Left lung (tissue), 10 donors: ENCODE measurements around the gene SORBS1. TPM values are rescaled to one million over a fixed set of nuclear protein-coding genes. Genes with fewer than 3 reads are reported as not detected.

ENCODE experiments used
- ATAC-seq: fragments of 200-7000 bp; cut with Tn5 transposase; one replicate; pipeline ENCODE4 v1.9.1; 2020; ENCODE audit warnings: moderate library complexity
- DNase-seq, 4 donors: peaks; one replicate each; pipeline ENCODE4 v3.0.0-alpha.2; 2013 to 2020
- H3K27ac ChIP-seq, 2 donors: fragments of 200-600 bp; sonication (generic) in 1 of 2; one replicate each; pipeline versions ENCODE4 v1.5.0 to v1.8.0; 2020 to 2021
- H3K27me3 ChIP-seq, 2 donors: fragments of 200-600 bp; sonication (generic) in 1 of 2; one replicate each; pipeline versions ENCODE4 v1.5.0 to v1.8.0; 2020 to 2021
- H3K36me3 ChIP-seq, 2 donors: fragments of 200-600 bp; sonication (generic) in 1 of 2; one replicate each; pipeline versions ENCODE4 v1.5.0 to v1.8.0; 2020 to 2021
- H3K4me1 ChIP-seq, 2 donors: fragments of 200-600 bp; one replicate each; pipeline ENCODE4 v1.8.0; 2021
- H3K4me3 ChIP-seq, 2 donors: fragments of 200-600 bp; sonication (generic) in 1 of 2; one replicate each; pipeline versions ENCODE4 v1.5.0 to v1.8.0; 2020 to 2021; ENCODE audit warnings: mild to moderate bottlenecking in 1 of 2
- H3K9me3 ChIP-seq, 2 donors: fragments of 200-600 bp; sonication (generic) in 1 of 2; one replicate each; pipeline versions ENCODE4 v1.5.0 to v1.8.0; 2020 to 2021
- intact Hi-C, 2 donors: fragments of 100-400 bp; cut with DNase I; formaldehyde crosslinking; loops; one replicate each; pipeline versions ENCODE4 v1.11.2 to v1.14.2; 2022
- polyA plus RNA-seq, 6 donors: library from polyadenylated mRNA; unstranded; fragments of 120-200 nt; gene quantifications; one replicate each; pipeline ENCODE4 v1.2.1, GENCODE V29; 2013; ENCODE audit not compliant: insufficient read length in 6 of 6
- total RNA-seq, 2 donors: library from RNA; stranded (reverse); fragmentation: NEBNext Ultra II Directional; extraction: Animal tissue kit (Norgen Biotek cat#: 25700); gene quantifications; one replicate each; pipeline ENCODE4 v1.2.1, GENCODE V29; 2021
- TF ChIP-seq, protein P1 (sequence below), 2 donors: fragments of 200-600 bp; sonication (generic) in 1 of 2; IDR thresholded peaks; one replicate each; pipeline versions ENCODE4 v1.5.0 to v1.8.0; 2021; ENCODE audit warnings: antibody characterized with exemption in 2 of 2
- donor health status: DM: no; HTN: yes; CAD: no.
- donor health status: DM: no; HTN: no; CAD: no.

Gene SORBS1
- total and polyA plus RNA-seq, 8 donors: 23.3 to 52.7 (median 36.4) TPM

GRCh38 chr10:95336702-95337101 is 224.5 kb downstream of the SORBS1 start:
- intact Hi-C loops: no loop called here
- H3K27me3 ChIP-seq: no peaks in the 10 kb centered on the region
- peaks cover 0 to 6% of the 10 kb centered on the region in 2 donors for H3K36me3 ChIP-seq
- no peaks in the 10 kb centered on the region for H3K9me3 ChIP-seq
- H3K27ac ChIP-seq: no peak overlapping the region
- H3K4me1 ChIP-seq: peaks cover under 1 to 5% of the 10 kb centered on the region in 2 donors
- DNase-seq (no peak), ATAC-seq (no peak)
- H3K4me3 ChIP-seq: no peak overlapping the region
- TF ChIP-seq, protein P1, sequence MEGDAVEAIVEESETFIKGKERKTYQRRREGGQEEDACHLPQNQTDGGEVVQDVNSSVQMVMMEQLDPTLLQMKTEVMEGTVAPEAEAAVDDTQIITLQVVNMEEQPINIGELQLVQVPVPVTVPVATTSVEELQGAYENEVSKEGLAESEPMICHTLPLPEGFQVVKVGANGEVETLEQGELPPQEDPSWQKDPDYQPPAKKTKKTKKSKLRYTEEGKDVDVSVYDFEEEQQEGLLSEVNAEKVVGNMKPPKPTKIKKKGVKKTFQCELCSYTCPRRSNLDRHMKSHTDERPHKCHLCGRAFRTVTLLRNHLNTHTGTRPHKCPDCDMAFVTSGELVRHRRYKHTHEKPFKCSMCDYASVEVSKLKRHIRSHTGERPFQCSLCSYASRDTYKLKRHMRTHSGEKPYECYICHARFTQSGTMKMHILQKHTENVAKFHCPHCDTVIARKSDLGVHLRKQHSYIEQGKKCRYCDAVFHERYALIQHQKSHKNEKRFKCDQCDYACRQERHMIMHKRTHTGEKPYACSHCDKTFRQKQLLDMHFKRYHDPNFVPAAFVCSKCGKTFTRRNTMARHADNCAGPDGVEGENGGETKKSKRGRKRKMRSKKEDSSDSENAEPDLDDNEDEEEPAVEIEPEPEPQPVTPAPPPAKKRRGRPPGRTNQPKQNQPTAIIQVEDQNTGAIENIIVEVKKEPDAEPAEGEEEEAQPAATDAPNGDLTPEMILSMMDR (IDR thresholded peaks at IDR 0.05): no peak

GRCh38 chr10:95335933-95336699 is 225.1 kb downstream of the SORBS1 start:
- peaks cover 0 to 6% of the 10 kb centered on the region in 2 donors for H3K36me3 ChIP-seq
- H3K27ac ChIP-seq: peak overlapping the region in 1 of 2 donors; percentile 79
- H3K4me3 ChIP-seq: no peak overlapping the region
- TF ChIP-seq, protein P1 (IDR thresholded peaks at IDR 0.05): no peak
- DNase-seq (no peak), ATAC-seq (no peak)
- peaks cover 0 to 5% of the 10 kb centered on the region in 2 donors for H3K4me1 ChIP-seq
- H3K9me3 ChIP-seq: no peaks in the 10 kb centered on the region
- intact Hi-C loops: no loop called here
- H3K27me3 ChIP-seq: no peaks in the 10 kb centered on the region

DNA sequence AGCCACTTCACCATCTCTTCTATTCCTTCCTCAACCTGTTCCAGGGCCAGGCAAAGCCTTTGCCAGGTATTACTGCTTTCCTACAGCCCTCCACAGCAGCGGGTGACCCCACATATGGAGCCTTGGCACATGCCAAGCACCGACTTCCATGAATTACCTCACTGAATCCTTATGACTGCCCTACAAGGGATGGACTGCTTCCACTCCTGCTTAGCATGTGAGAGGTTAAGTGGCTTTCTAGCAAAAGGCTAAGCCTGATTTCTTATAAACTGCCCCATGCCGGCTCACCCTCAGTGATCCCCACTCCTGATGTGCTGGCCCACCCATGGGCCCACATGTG is 226.4 kb downstream of the SORBS1 start:
- H3K27ac ChIP-seq: peak overlapping the region; percentile 67 to 79
- TF ChIP-seq, protein P1 (IDR thresholded peaks at IDR 0.05): no peak
- H3K9me3 ChIP-seq: no peaks in the 10 kb centered on the region
- peaks cover 0 to 5% of the 10 kb centered on the region in 2 donors for H3K4me1 ChIP-seq
- no peak overlapping the region for H3K4me3 ChIP-seq
- no peaks in the 10 kb centered on the region for H3K27me3 ChIP-seq
- ATAC-seq: no peak
- intact Hi-C loops: no loop called here
- peaks cover 0 to 6% of the 10 kb centered on the region in 2 donors for H3K36me3 ChIP-seq
- no peak for DNase-seq

- TF ChIP-seq, protein P1 (IDR thresholded peaks at IDR 0.05): no peak
- intact Hi-C loops: no loop called here
- H3K4me1 ChIP-seq: peaks cover 0 to 5% of the 10 kb centered on the region in 2 donors
- H3K27ac ChIP-seq: peak overlapping the region; percentile 71 to 79
- peaks cover 0 to 6% of the 10 kb centered on the region in 2 donors for H3K36me3 ChIP-seq
- H3K27me3 ChIP-seq: no peaks in the 10 kb centered on the region
- no peak overlapping the region for H3K4me3 ChIP-seq
- DNase-seq: peak in 1 of 4 donors; percentile 21
- peak; percentile 55 for ATAC-seq
- no peaks in the 10 kb centered on the region for H3K9me3 ChIP-seq
These were observed 227.0 kb downstream of the SORBS1 start for GRCh38 chr10:95333997-95334804.

DNA sequence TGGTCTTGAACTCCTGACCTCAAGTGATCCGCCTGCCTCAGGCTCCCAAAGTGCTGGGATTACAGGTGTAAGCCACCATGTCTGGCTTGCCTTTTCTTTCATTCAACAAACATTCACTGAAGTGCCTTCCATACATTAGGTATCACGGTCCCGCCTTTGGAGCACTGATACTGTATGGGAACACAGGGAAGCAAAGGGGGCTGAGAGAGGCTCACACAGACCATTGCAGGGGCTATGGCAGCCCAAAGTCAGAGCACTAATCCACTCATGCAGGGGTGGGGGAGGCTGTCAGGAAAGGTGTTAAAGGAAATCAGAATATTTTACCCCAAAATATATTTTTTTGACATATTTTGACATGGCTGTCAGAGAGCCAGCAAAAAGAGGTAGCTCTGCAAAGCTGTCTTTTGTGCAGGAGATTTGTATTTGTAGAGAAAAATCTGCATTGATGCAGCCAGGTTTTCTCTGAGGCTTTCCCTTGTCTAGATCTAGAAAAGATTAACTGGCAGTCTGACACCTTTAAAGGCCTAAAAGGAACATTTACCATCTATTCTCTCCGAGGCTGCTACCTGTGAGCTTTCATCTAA is 228.4 kb downstream of the SORBS1 start:
- intact Hi-C loops: no loop called here
- Histone ChIP-seq H3K27me3 (no peaks in the 10 kb centered on the region), H3K4me3 (no peak overlapping the region), H3K27ac (peak overlapping the region in 1 of 2 donors; percentile 0), H3K9me3 (no peaks in the 10 kb centered on the region), H3K4me1 (peaks cover 3 to 5% of the 10 kb centered on the region in 2 donors), H3K36me3 (no peaks in the 10 kb centered on the region)
- TF ChIP-seq, protein P1 (IDR thresholded peaks at IDR 0.05): no peak
- DNase-seq (no peak), ATAC-seq (no peak)
